ENCODE results near the gene ZBTB20.

ZBTB20 gene

DNA sequence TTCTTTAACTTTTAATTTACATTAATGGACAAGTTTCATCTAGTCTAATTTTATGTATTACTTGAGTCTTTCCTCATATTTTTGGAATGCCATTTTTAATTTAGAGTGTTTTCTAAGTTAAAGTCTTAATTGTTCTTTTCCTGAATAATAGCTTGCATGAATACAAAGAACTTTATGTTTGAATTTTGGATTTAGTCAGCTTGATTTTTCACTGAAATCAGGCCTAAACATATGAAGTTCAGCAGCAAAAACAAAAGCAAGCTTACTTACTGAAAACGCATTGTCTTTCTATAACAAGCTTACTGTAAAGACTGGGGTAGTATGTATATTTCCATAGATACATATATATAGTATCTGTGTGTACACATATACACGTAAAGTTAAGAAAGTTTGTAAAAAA lies 126.0 kb downstream of the ZBTB20 start:
- DNase-seq (ENCODE audit: low read depth, low spot score): no peak

DNA sequence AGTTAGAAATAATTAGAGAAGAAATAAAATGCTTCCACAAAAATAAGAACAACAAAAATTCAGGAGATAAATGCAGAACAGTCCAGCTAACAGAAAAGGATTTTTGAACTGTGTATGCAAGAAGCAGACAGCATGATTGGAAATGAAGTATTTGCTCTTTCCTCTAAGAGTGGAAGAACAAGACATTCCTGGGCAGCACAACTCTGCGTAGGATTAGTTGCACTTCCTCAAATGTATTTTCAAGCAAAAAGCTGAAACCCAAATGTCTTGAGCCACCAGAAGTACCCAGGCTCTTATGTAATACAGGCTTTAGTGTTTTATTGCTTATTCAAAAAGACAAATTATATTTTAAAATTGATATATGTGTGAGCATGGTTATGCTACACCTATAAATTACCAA lies 127.2 kb downstream of the ZBTB20 start:
- DNase-seq (ENCODE audit: low read depth, low spot score): no peak

GRCh38 chr3:115018694-115019093 lies 128.4 kb downstream of the ZBTB20 start:
- DNase-seq (ENCODE audit: low read depth, low spot score): no peak

DNA sequence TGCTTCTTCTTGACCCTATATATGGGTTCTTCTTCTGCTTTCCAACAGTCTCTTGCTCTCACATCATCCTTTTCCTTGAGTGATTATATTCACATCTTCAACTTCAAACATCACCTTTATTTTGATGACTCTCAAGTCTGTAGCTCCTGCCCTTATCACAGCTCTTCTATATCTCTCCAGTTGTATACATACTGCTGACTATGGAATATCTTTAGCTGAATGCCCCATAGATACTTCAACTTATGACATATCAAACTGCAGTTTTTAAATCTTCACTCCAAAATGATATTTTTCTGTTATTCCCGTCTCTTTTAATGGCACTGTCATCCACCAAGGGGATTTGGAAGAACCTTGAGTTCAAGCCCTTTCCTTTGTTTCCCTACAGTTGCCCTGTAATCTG lies 139.1 kb downstream of the ZBTB20 start:
- DNase-seq (ENCODE audit: low read depth, low spot score): no peak

- DNase-seq (ENCODE audit: low read depth, low spot score): no peak
These were observed 142.6 kb downstream of the ZBTB20 start for GRCh38 chr3:115004201-115005140.

DNA sequence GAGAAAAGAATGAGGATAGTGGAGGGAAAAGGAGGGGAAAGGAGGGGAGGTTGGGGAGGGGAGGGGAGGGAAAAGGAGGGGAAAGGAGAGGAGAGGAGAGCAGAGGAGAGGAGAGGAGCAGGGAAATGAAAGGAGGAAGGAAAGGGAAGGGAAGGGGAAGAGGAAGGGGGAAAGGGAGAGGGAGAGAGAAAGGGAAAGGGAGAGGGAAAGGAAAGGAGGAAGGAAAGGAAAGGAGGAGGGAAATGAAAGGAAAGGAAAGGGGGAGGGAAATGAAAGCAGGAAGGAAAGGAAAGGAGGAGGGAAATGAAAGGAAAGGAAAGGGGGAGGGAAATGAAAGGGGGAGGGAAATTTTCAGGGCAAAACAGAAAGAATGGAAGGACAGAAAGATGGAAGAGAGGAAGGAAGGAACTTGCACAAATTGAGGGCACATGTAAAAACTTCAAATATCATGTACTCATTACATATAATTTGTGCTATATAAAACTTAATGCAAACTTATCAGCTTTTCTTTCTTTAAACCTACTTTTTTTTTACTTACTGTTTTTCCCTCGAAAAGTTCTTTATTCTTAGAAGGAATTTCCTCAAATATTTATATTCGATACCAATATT lies 148.0 kb downstream of the ZBTB20 start:
- no peak for DNase-seq (ENCODE audit: low read depth, low spot score)

DNA sequence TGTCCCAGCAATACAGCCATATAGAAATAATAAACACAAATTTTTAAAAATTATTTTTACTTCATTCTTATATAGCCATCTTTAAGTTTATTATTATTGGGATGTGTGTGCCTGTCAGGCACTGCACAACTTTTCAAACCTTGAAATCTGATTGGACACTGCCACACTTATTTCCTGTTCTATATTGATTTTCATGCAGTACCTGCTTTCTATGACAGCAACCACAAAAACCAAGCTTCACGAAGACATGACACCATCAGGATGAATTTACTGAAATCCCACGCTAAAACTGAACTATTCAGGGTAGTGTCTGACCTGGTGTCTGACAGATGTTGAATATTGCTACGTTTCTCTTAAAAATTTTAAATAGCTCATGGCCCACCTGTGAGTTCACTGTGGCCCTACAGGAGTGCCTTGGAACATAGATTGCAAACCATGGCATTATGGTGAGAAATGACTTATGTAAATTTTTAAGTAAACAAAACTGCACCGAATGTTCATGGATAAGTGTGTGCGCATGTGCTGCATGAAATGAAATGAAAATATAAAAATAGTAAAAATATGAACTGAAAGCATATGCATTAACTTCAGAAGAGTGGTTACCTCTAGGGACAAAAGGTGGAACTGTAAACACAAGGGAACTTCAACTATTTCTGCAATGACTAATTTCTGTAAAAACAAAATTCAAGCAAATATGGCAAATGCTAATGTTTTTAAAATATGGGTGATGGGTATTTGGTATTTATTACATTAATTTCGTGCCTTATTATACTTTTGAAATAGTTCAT lies 152.3 kb downstream of the ZBTB20 start:
- DNase-seq (ENCODE audit: low read depth, low spot score): no peak

DNA sequence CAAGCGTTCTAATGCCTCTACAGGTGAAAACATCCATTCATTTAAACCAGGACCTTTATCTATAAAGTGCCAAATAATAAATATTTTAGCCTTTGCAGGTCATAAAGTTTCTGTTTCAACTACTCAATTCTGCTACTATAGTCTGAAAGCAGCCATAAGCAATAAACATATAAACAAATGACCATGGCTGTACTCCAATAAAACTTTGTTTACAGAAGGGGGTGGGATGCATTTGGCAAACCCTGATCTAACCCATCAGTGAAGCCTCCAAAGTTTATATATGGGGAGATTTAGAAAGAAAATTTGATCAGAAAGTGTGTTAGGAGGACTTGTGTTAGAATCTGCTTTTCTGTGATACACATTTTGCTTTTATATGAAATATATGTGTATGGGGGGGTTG lies 161.3 kb downstream of the ZBTB20 start:
- DNase-seq (ENCODE audit: low read depth, low spot score): no peak

DNA sequence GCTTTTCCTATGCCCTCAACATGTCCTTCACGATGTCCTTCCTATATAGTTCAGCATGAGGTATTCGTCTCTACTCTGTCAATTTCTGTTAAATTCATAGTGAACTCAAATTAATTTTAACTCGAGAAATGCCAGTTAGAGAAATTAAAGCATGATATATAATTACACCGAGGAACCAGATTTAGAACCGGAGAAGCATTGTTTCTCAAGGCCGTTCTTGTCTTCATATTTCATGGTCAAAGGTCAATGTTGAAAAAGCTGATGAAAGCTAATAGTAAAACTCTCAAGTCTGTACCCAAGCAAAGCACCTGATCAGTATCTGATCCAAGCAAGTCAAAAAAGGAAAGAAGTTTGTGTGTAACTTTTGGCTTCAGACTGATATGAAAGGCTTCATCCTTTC lies 163.8 kb downstream of the ZBTB20 start:
- no peak for DNase-seq (ENCODE audit: low read depth, low spot score)

- DNase-seq (ENCODE audit: low read depth, low spot score): no peak
These were observed 172.7 kb downstream of the ZBTB20 start for GRCh38 chr3:114974387-114974786.

GRCh38 chr3:114973536-114973935 lies 173.6 kb downstream of the ZBTB20 start:
- DNase-seq (ENCODE audit: low read depth, low spot score): no peak

GRCh38 chr3:114967168-114967567 lies 179.9 kb downstream of the ZBTB20 start:
- DNase-seq (ENCODE audit: low read depth, low spot score): no peak

GRCh38 chr3:114962189-114962588 lies 184.9 kb downstream of the ZBTB20 start:
- DNase-seq (ENCODE audit: low read depth, low spot score): no peak

GRCh38 chr3:114958930-114959329 lies 188.2 kb downstream of the ZBTB20 start:
- DNase-seq (ENCODE audit: low read depth, low spot score): no peak

DNA sequence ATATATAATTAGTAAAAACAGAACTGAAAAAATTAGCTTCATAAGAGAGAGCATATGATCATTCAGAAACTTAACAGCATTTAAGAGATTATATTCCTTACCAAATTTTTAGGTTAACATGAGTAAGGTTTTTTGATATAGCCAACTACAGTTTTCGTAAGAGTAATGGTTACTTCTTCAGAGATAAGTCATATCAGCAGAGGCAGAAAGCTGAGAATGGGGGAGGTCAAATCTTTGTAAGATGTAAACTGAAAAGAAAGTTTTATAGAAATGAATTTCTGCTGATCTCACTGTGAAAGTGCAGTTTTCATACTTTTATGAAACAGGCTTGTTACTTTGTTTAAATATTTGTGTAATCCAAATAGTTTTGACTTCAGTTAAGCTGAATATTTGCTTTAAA lies 193.3 kb downstream of the ZBTB20 start:
- no peak for DNase-seq (ENCODE audit: low read depth, low spot score)

DNA sequence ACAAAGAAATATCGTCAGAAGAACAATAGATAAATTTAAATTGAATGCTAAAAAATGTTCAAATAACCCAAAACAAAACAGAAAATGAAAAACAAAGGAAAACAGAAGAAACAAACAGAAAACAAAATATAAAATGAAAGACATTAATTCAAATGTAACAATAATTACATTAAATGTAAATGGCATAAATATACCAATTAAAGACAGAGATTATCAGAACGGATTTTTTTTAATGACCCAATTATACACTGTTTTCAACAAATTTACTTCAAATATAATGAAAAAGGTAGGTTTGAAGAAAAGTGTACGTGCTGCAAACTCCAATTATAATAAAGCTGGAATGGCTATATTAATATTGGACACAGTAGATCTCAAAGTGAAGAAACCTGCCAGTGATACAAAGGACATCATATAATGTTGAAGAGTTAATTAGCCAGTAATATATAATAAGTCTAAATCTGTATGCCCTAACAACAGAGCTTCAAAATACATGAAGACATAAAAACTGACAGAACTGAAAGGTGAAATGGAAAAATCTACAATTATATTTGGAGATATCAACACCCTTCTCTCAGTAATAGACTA lies 193.8 kb downstream of the ZBTB20 start:
- DNase-seq (ENCODE audit: low read depth, low spot score): no peak

GRCh38 chr3:114942773-114943172 lies 204.3 kb downstream of the ZBTB20 start:
- DNase-seq (ENCODE audit: low read depth, low spot score): no peak

DNA sequence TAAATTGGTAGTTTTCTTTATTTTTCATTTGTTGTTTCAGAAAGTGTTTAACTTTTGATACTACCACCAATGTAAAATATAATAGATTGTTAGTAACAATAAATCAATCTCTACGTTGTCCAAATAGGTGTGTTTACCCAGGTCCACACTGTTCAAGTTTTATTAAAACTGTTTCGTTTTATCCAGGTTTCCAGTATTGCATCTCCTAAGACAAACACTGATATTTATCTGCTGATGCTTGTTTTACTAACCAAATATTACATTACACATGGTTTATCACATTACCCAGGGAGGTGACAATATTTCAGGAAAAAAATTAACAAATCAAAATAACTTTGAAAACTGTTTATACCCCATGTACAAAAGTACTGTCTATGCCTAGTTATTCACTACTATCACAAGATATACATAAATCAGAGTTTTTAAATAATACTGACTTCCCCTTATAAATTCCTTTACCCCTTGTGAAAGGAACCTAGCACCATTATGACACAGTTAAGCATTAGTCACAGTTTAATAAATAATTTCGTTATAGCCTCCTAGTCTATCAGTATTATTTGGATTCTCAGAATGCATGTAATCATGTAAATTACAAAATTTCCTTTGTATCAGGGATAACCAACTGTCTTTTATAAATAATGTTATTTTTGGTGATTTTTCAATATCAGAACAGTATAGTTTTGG lies 205.3 kb downstream of the ZBTB20 start:
- DNase-seq (ENCODE audit: low read depth, low spot score): no peak

DNA sequence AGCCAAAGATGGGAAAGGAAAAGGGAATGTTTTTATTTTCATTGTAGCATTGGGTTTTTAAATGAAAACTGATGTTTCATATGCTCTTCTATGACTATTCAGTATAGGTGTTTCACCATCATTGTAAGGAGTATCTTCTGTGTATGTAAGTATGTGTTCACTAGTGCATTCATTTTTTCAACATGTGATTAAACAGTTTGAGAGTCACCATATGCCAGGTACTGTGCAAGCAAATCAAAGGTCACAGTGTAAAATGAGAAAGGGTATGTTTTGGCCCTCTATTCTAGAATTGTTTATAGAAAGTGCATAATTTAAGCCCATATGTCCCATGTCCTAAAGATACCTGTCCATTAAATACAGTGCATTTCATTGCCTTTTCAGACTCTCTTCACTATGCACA lies 207.2 kb downstream of the ZBTB20 start:
- DNase-seq (ENCODE audit: low read depth, low spot score): no peak

DNA sequence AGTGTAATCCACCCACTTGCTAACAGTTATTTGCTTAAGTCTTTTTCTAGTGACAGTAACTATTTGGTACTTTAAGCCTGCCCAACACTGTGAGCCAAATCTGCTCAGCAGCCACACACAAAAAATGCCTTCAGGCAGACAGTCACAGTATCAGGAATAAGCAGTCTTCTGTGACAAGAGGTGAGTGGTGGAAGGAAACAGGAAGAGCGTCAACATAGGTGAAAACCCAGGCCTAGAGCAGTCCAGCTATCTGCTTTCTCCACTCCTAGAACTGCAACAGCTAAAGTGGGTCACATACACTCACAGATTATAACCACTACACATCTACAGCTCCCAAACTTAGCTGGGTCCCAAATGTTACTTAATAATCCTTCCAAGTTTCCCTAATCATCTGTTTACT lies 213.7 kb downstream of the ZBTB20 start:
- DNase-seq (ENCODE audit: low read depth, low spot score): no peak

GRCh38 chr3:114929971-114930732 lies 216.9 kb downstream of the ZBTB20 start:
- DNase-seq (ENCODE audit: low read depth, low spot score): no peak
